GM13977 (cell line): ENCODE measurements around the gene CYB5R3.
"Not testable (repeated sequence)": the region's sequence is repeated elsewhere in the genome, so short reads cannot be mapped to it uniquely, and the experiment has no call there.

ENCODE experiments used
- DNase-seq: peaks from one replicate; pipeline ENCODE4 v3.0.0; 2012; ENCODE audit warnings: low spot score
- in situ Hi-C: fragments of 300-500 bp; cut with MboI; formaldehyde crosslinking; loops from one replicate; pipeline ENCODE4 v1.12.0; 2022; ENCODE audit warnings: low sequenced_read_pairs, low pct_unique_long_range_greater_than_20kb, mixed read lengths, inconsistent platforms; ENCODE audit not compliant: unreplicated experiment
- TF ChIP-seq, protein P1 (sequence below): IDR thresholded peaks from 2 replicates; pipeline ENCODE4 v1.5.1; 2012; ENCODE audit warnings: mild to moderate bottlenecking, control low read depth; ENCODE audit not compliant: insufficient read depth; ENCODE audit errors: extremely low read depth, missing control alignments

The CYB5R3 gene

DNA sequence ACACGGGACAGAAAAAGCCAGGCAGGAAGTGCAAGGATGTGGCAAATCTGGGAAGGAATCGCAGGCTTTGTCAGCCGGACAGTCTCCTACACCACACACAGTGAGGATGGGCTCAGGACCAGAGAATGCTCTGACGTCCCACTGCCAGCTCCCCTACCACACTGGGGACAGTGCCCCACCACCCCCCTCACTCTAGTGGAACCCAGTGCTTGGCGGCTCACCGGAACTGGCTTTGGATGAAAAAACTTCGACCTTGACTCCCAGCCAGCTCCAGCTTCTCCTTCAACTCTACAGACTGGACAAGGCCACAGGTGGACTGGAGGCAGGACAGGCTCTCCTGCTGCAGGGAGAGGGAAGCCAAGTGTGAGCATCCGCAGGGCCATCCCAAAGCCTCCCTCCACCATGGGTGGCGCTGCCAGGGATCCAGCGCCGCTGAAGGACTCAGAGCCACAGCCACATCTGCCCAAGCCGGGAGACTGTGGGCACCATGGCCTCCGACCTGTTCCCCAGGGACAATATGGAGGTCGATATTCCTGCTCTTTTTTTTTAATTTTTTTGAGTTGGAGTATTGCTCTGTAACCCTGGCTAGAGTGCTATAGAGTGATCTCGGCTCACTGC, 71.5 kb downstream of the CYB5R3 start:
- in situ Hi-C loops, result no loop called here
- TF ChIP-seq, protein P1, sequence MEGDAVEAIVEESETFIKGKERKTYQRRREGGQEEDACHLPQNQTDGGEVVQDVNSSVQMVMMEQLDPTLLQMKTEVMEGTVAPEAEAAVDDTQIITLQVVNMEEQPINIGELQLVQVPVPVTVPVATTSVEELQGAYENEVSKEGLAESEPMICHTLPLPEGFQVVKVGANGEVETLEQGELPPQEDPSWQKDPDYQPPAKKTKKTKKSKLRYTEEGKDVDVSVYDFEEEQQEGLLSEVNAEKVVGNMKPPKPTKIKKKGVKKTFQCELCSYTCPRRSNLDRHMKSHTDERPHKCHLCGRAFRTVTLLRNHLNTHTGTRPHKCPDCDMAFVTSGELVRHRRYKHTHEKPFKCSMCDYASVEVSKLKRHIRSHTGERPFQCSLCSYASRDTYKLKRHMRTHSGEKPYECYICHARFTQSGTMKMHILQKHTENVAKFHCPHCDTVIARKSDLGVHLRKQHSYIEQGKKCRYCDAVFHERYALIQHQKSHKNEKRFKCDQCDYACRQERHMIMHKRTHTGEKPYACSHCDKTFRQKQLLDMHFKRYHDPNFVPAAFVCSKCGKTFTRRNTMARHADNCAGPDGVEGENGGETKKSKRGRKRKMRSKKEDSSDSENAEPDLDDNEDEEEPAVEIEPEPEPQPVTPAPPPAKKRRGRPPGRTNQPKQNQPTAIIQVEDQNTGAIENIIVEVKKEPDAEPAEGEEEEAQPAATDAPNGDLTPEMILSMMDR, result no peak
- no peak for DNase-seq

DNA sequence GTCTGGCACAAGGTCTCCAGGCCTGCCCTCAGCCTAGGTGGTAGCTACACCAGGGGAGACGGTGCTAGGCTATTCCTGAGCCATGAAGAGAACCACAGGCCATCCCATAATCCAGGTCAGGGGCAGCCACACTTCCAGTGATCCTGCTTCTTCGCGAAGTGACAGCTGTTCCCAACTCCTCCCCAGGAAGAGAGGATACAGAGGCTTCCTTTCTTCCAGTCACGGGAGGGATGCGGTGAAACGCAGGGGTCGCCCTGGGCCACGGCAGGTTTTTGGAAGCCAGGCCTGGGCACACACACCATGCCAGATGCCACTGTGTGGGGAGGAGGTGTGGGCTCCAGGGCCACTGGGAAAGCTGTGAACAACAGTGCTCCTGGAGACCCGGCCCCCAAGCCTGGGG, 72.1 kb downstream of the CYB5R3 start:
- DNase-seq, in situ Hi-C loops: not testable (repeated sequence)

DNA sequence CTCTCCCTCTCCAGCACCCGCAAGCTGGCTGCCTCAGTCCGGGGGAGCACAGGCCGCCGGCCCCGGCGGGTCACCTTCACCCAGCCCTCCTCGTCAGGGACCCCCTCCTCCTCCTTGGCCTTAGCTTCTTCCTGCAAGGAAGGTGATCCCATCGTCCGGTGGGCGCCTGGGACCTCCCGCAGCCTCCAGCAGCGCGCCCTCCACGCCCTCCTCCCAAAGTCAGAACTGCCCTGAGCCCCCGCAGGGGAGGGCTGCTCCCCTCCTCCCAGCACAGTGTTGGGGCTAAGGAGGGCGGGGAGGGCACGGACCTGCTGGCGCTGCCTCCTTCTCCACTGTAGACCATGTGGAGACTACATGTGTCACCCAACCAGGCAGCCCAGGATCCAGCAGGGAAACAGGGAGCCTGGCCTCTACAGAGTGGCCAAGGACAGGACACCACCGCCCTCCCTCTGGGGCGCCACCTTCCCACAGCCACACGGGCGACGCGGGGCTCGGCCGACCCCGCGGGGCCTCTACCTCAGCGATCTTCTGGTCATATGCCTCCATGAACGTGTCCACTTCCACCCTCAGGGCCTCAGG, 73.1 kb downstream of the CYB5R3 start:
- in situ Hi-C loops, DNase-seq: not testable (repeated sequence)

DNA sequence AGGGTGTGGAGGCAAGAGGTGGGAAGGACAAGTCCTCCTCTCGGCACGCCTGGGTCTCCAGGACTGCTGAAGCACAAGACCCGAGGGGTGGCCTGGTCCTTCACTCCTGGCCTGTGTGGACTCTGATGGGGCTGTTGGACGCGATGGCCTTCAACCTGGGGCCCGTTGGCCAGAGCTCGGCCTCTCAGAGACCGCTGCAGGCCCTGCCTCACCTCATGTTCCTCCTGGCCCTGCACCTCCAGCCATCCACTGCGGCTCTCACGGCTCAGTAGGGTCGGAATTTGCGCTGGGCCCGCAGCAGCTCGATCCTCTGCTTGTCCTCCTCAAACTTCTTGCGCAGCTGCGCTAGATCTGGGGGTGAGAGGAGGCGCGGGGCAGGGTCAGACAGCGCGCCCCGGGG, 74.7 kb downstream of the CYB5R3 start:
- in situ Hi-C loops, DNase-seq: not testable (repeated sequence)

DNA sequence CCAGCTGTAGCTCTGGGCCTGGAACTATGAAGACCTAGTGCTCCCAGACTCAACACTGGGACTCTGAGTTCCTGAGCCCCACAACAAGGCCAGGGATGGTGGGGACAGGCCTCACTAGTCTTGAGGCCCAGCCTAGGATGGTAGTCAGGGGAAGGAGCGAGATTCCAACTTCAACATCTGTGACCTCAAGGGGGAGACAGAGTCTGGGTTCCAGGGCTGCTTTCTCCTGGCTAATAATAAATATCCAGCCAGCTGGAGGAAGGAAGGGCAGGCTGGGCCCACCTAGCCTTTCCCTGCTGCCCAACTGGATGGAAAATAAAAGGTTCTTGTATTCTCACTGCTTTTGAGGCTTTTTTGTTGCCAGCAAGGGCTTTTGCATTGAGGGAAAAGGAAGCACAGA, 75.1 kb downstream of the CYB5R3 start:
- in situ Hi-C loops, result not testable (repeated sequence)

DNA sequence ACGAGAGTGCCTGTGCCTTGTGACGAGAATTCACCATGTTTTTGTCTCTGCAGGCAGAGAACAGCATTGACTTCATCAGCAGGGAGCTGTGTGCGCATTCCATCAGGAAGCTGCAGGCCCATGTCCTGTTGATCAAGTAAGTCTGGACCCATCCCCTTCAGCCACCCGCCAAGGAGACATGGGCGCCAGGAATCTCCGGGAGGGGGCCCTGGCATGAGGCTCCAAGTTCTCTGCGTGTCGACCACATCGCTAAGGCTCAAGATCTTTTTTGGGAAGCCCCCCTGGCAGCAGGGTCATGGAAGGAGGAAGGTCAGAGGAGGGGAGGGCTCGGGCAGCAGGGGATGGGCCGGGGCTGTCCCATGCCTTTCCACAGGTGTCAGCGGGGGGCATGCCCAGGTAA, 78.1 kb downstream of the CYB5R3 start:
- DNase-seq, in situ Hi-C loops: not testable (repeated sequence)

More for the DNA sequence above, 75.1 kb downstream of the CYB5R3 start:
- not testable (repeated sequence) for DNase-seq

DNA sequence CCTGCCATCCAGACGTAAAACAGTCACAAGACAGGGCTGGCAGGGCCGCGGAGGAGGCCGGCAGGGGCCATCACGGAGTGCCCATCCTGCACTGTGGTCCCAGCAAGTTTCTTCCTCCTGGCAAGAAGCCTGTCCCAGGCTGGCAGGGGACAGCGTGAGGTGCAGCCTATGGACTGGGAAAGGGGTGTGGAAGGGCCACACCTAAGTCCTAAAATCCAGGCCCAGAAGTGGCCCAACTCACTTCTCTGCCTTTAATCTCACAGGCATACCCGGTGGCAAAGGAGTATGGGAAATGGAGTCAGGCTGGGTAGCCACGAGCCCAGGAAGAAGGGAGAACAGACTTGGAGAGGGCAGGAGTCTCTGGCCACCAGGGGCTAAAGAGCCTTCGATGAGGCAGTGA, 78.6 kb downstream of the CYB5R3 start:
- in situ Hi-C loops, DNase-seq: not testable (repeated sequence)

DNA sequence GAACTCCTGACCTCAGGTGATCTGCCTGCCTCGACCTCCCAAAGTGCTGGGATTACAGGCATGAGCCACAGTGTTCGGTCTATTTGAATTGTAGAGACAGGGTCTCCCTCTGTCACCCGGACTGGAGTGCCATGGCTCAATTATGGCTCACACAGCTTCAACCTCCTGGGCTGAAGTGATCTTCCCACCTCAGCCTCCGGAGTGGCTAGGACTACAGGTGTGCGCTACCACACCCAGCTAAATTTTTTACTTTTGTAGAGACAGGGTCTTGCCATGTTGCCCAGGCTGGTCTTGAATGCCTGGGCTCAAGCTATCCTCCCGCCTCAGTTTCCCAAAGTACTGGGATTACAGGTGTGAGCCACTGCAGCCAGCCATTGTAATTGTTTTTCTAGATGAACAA, 81.2 kb downstream of the CYB5R3 start:
- in situ Hi-C loops, result not testable (repeated sequence)

More for the DNA sequence above, 81.2 kb downstream of the CYB5R3 start:
- DNase-seq, result not testable (repeated sequence)
